NOMO-1 (cell line): Measurements from ENCODE around the gene FCN2.
A peak's percentile ranks its signal among the peaks of the same experiment; 100 is the strongest.

ENCODE experiments used
- DNase-seq, 2 experiments: peaks; one replicate each; lab custom pipeline; 2025; ENCODE audit not compliant: unreplicated experiment in 2 of 2; lab: John Stamatoyannopoulos, UW

Gene FCN2

GRCh38 chr9:134887686-134888602 is 7.3 kb downstream of the FCN2 start:
- peak in 1 of 2 experiments; percentile 28 for DNase-seq

GRCh38 chr9:134888603-134889190 is 8.1 kb downstream of the FCN2 start:
- DNase-seq, result no peak

GRCh38 chr9:134889386-134890154 is 9.0 kb downstream of the FCN2 start:
- DNase-seq, result no peak

- DNase-seq, result no peak
These were observed 9.5 kb downstream of the FCN2 start for GRCh38 chr9:134890155-134890495.

- peak; percentile 63 to 78 for DNase-seq
These were observed 10.4 kb downstream of the FCN2 start for GRCh38 chr9:134891053-134891452.

- DNase-seq, result no peak
These were observed 11.1 kb downstream of the FCN2 start for GRCh38 chr9:134891713-134892112.

GRCh38 chr9:134892221-134892620 is 11.6 kb downstream of the FCN2 start:
- DNase-seq, result no peak

- no peak for DNase-seq
These were observed 12.3 kb downstream of the FCN2 start for GRCh38 chr9:134892820-134893420.

- no peak for DNase-seq
These were observed 13.7 kb downstream of the FCN2 start for GRCh38 chr9:134894136-134894860.

- no peak for DNase-seq
These were observed 14.5 kb downstream of the FCN2 start for GRCh38 chr9:134895097-134895496.

- no peak for DNase-seq
These were observed 14.9 kb downstream of the FCN2 start for GRCh38 chr9:134895567-134895907.

- no peak for DNase-seq
These were observed 15.6 kb downstream of the FCN2 start for GRCh38 chr9:134895908-134896833.

- DNase-seq, result no peak
These were observed 16.4 kb downstream of the FCN2 start for GRCh38 chr9:134896834-134897583.

- no peak for DNase-seq
These were observed 17.1 kb downstream of the FCN2 start for GRCh38 chr9:134897584-134898170.

GRCh38 chr9:134898319-134898718 is 17.7 kb downstream of the FCN2 start:
- DNase-seq, result no peak

GRCh38 chr9:134899168-134899567 is 18.6 kb downstream of the FCN2 start:
- DNase-seq, result no peak

- no peak for DNase-seq
These were observed 19.2 kb downstream of the FCN2 start for GRCh38 chr9:134899818-134900217.

GRCh38 chr9:134902936-134903335 is 22.3 kb downstream of the FCN2 start:
- peak in 1 of 2 experiments; percentile 71 for DNase-seq
